ENCODE data around the gene GKAP1.

- no peak for TF ChIP-seq POLR2AphosphoS5 (IDR thresholded peaks at IDR 0.05; ENCODE audit: borderline replicate concordance, low read depth, low read length)
- TF ChIP-seq EZH2 (IDR thresholded peaks at IDR 0.05): no peak
These were observed 83.8 kb downstream of the GKAP1 start for GRCh38 chr9:83733739-83734138.

Data from SK-N-MC (cell line).